Medulla oblongata (tissue), 1 donor: ENCODE measurements around the gene ESPNL.
"Not testable (repeated sequence)": the region's sequence is repeated elsewhere in the genome, so short reads cannot be mapped to it uniquely, and the experiment has no call there.

Source experiments
- DNase-seq: peaks from one replicate; pipeline ENCODE4 v3.0.0-alpha.2; 2015; ENCODE audit errors: extremely low spot score

The ESPNL gene

DNA sequence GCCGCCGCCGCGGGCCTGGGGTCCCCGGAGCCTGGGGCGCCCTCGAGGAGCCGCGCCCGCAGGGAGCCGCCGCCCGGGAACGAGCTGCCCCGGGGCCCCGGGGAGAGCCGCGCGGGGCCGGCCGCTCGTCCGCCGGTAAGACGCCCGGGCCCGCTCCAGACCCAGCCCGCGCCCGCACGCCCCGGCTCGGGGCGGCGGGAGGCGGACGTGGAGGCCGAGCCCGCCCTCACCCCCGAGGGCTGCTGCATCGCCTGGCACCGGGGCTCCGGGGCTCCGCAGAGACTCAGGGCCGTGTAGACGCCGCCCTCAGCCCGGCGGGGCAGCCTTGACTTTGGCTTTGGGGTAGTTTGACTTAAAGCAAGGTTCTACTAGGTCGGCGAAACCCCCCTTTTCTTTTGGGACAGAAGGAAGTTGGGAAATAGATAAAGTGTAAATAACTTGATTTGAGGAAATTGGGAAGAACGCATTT, 59.0 kb downstream of the ESPNL start:
- DNase-seq: no peak

DNA sequence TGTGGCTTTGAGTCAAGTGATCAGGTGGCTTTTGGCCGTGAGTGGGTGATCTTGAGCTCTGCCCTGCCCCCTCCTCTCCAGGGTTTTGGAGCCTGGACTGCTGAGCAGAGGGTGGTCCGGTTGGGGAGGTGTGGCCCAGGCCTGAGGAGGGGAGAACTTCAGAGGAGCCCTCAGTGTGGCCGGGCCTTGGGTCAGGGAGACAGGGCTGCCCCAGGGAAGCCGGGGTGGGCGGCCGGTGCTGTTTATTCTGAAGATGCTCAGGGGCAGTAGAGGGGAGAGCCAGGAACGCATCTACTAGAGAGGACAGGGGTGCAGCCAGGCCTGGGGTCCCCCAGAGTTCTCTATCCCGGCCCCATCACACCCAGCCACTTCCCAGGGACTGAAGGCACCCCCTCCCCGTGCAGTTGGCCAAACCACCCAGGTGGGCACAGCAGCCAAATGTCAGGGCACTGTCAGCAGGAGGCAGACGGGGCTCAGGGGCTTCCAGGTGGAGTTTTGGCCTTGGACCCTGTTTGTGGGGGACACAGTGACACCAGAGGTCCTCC, 59.6 kb downstream of the ESPNL start:
- no peak for DNase-seq

DNA sequence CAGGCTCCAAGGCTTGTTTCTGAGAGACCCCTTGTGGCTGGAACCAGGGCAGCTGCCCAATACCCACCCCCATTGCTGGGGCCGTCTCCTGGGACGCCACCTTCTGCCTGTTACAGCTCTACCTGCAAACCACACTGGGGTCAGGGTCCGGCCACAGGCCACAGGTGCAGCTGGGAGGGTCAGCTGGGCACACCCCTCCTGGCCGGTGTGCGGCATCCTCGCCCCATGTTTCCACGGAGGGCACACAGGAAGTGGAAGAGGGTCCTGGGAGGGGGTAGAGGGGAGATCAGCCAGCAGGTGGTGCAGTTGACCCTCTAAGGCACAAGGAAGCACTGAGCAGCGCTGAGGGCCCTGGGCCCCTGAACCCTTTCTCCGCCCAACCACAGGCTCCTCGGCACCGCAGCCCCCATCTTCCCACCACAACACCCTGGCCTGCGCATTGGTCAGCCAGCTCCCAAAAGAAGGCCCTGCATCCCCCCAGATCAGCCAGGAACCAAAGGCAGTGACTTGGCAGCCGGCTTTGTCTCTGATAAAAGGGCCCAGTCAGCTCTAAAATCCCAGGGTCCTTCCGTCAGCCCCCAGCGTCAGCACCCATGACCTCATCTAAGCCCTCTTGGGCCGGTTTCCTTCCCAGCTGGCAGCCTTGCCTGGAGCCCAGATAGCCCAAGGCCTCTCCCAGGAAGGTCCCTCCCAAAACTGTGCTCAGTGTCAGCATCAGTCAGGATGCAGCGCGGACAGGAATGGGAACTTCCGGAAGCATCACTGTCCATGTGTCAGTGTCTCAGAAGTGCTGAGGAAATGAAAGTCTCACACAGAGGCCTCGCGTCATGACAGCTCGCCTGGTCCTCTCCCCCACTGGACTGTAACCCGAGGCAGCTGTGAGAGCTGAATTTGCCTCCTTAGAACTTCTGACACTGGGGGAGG, 60.3 kb downstream of the ESPNL start:
- no peak for DNase-seq

DNA sequence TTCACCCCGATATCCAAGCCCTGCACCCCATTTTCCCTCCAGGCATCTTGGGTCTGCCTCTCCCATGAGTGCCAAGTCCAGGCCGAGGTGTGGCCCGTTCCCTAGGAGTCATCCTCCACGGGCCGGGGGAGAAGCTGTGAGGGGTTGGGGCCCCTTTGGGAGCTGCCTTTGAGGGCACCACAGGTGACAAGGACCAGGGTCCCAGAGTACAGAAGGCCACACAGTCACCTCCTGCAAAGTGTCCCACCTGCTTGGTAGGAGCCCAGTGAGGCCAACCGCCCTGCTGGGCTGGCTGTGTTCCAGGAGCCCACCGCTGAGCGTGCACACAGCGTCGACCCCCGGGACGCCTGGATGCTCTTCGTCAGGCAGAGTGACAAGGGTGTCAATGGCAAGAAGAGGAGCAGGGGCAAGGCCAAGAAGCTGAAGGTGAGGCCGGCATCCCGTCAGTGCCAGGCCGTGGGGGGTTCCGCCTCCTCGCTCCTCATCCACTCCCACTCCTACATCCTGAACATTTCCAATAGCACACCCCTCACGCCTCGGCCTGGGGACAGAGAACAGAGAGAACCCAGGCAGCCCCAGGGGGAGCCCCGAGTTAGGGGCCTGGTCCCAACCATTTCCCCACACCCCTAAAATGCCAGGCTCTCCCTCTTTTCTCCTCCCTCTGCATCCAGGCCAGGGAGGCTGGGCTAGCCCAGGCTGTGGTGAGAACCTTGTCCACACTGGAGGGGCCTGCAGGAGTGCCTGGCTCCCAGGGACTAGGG, 61.3 kb downstream of the ESPNL start:
- DNase-seq: no peak

GRCh38 chr2:238162251-238162845, 62.2 kb downstream of the ESPNL start:
- DNase-seq: no peak

GRCh38 chr2:238162846-238163441, 62.8 kb downstream of the ESPNL start:
- no peak for DNase-seq

DNA sequence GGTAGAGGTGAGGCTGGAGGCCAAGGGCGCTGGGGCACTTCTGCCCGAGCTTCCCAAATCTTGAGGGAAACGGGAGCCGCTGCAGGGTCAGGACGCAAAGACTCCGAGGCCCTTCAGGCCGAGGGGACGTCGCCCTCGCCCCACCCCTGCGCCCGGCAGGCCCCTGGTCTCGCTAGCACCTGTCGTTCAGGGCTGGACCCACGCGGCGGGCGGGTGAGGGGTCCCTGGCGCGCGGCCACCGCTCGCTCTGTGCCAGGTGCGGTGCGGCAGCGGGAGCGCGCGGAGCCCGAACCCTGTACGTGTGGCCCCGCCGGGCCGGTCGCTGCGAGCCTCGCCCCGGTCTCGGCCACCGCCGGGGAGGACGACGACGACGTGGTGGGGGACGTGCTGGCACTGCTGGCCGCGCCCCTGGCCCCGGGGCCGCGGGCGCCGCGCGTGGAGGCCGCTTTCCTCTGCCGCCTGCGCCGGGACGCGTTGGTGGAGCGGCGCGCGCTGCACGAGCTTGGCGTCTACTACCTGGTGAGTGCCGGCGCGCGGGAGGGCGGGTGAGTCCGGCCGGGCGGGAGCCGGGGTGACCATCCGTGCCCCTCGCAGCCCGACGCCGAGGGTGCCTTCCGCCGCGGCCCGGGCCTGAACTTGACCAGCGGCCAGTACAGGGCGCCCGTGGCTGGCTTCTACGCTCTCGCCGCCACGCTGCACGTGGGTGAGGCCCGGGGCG, 63.5 kb downstream of the ESPNL start:
- DNase-seq: no peak

GRCh38 chr2:238164906-238165287, 64.8 kb downstream of the ESPNL start:
- no peak for DNase-seq

- no peak for DNase-seq
These were observed 65.3 kb downstream of the ESPNL start for GRCh38 chr2:238165288-238165921.

- DNase-seq: no peak
These were observed 66.5 kb downstream of the ESPNL start for GRCh38 chr2:238166391-238167343.

DNA sequence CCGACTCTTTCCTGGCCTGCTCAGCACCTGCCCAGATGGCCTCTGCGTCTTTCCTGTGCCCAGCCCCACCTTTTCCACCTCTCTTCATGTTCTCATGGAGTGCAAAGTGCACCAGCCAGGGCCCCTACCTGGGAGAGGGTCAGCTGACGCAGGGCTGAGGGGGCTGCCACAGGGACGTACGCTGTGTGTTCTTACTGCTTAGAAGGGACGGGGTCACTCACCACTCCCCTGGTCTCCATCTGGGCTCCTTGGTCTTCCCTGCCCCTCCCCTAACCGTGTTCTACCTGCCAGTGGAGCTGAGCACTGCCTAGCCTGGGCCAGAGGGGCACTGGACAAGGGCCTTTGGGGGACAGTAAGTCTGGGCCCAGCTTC, 67.2 kb downstream of the ESPNL start:
- no peak for DNase-seq

DNA sequence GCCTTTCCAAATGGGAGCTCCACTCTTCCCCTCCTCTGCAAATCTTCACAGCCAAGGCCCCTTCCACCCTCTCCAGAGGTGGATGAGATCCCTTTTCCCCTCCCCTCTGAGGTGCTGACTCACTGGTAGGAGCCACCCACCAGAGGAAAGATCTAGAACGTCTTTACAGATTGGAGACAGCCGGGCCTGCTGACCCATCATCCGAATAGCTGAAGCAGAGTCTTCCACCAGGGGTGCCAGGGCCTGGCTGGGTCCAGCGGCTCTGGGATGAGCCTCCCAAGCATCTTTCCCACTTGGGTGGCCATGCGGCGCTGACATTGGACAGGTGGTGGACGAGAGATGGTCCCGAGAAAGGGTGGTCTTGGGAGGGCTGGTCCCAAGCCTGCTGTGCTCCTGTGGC, 67.6 kb downstream of the ESPNL start:
- no peak for DNase-seq

GRCh38 chr2:238168196-238169047, 68.3 kb downstream of the ESPNL start:
- no peak for DNase-seq

DNA sequence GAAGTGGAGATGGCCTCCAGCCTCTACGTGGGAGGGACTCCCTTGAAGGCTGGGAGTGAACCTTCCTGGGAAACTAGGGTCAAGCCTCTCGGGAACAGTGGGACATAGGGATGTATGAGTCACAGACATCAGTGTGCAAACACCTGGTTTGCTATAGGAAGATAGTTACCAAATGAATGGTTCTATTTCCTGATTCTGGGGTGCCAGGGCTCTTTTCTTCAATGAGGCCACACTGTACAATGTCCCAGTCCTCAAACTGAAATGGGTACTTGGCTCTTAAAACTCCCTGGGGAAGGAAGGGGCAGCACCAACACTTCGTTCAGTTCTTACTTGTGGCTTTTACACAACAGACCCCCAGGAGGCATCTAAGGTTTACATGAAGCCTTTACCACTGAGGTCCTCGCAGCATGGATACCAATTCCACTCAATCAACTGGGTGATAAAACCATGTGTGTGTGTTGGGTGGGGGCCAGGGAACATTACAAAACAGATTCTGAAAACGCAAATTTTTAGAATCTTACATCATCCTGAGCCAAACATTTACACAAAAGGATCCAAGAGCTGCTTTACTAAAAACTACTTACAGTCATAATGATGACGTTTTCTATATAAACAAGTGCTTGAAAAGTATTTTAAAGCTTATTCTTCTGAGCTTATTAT, 69.0 kb downstream of the ESPNL start:
- DNase-seq: no peak

DNA sequence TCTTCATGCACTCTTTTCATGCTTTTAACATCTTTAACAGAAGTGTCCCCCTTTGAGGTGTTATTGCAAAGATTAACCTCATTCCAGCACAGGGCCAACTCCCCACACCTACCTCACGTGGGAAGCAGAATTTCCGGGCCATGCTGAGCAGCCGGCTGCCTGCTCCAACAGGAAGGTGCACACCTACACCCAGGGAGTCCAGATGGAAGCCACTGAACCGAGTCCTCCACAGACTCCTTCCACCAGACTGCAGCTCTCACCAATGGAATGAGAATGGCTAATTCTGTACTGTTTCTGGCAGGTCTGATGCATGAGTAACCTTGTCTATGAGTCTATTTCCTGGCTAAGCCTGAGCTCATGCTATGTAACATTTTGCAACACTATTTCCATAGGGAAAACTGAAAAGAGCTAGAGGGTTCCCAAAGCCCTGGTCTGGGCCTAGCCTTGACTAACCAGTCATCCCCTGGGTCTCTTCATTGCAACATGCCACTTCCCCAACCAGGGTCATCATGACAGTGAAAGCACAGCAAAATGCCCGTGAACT, 69.6 kb downstream of the ESPNL start:
- no peak for DNase-seq

- no peak for DNase-seq
These were observed 70.4 kb downstream of the ESPNL start for GRCh38 chr2:238170386-238171071.

GRCh38 chr2:238171072-238171431, 70.9 kb downstream of the ESPNL start:
- DNase-seq: not testable (repeated sequence)
